B cell (primary cell): ENCODE measurements around the gene ABCB6. TPM values are rescaled to one million over a fixed set of nuclear protein-coding genes. Genes with fewer than 3 reads are reported as not detected.

ENCODE experiments used
- ATAC-seq: fragments of 200-7000 bp; cut with Tn5 transposase; one replicate; pipeline ENCODE4 v1.10.0; 2021; ENCODE audit warnings: low read depth, mild to moderate bottlenecking, moderate number of reproducible peaks, moderate library complexity
- CTCF ChIA-PET: fragments of 350-600 bp; sonication (Branson Sonifier 250); formaldehyde crosslinking; loops from one replicate; lab custom pipeline; 2021; ENCODE audit warnings: antibody characterized with exemption, inconsistent platforms; lab: Charles Lee
- POLR2A ChIA-PET: fragments of 350-600 bp; sonication (Branson Sonifier 250); formaldehyde crosslinking; loops from one replicate; lab custom pipeline; 2021; ENCODE audit warnings: antibody characterized with exemption; lab: Charles Lee
- DNase-seq: peaks from one replicate; pipeline ENCODE4 v3.0.0; 2013
- H2AFZ ChIP-seq: 2 replicates; pipeline ENCODE4 v1.6.1; 2012; ENCODE audit warnings: mild to moderate bottlenecking, low read depth, low read length; ENCODE audit not compliant: insufficient read depth, poor library complexity, severe bottlenecking
- H3K27ac ChIP-seq, 2 donors: 1 replicate in 1 of 2; 2 replicates in 1 of 2; pipeline ENCODE4 v1.5.1; 2012 to 2013; ENCODE audit warnings: low read length in 2 of 2, mild to moderate bottlenecking in 2 of 2, moderate library complexity in 1 of 2
- H3K27me3 ChIP-seq, 4 experiments: fragments of 200-600 bp in 1 of 4; sonication (generic) in 1 of 4; replicated peaks in 1 of 4; 1 replicate in 2 of 4; 2 replicates in 2 of 4; pipeline versions ENCODE4 v1.6.1 to v1.7.0; 2013 to 2016; ENCODE audit warnings: low read length in 3 of 4, mild to moderate bottlenecking in 2 of 4, mixed read lengths in 1 of 4, moderate library complexity in 1 of 4; ENCODE audit not compliant: insufficient read depth in 4 of 4, control insufficient read depth in 3 of 4; ENCODE audit errors: control extremely low read depth in 1 of 4
- H3K36me3 ChIP-seq, 2 experiments: replicated peaks in 1 of 2; 1 replicate in 1 of 2; 2 replicates in 1 of 2; pipeline versions ENCODE4 v1.6.1 to v1.7.1; 2013; ENCODE audit warnings: low read length in 1 of 2; ENCODE audit not compliant: insufficient read depth in 2 of 2, control insufficient read depth in 1 of 2; ENCODE audit errors: control extremely low read depth in 1 of 2, extremely low read depth in 1 of 2
- H3K4me1 ChIP-seq, 2 donors: fragments of 200-600 bp in 1 of 2; sonication (generic) in 1 of 2; 1 replicate in 1 of 2; 2 replicates in 1 of 2; pipeline versions ENCODE4 v1.5.1 to v1.6.1; 2013 to 2017; ENCODE audit warnings: low read length in 2 of 2; ENCODE audit not compliant: control insufficient read depth in 2 of 2, insufficient read depth in 2 of 2
- H3K4me2 ChIP-seq: replicated peaks from 2 replicates; pipeline ENCODE3; 2012; ENCODE audit warnings: mild to moderate bottlenecking, low read depth, low read length; ENCODE audit not compliant: poor library complexity, severe bottlenecking
- H3K4me3 ChIP-seq, 5 experiments: fragments of 200-600 bp in 1 of 5; sonication (generic) in 1 of 5; 1 replicate in 3 of 5; 2 replicates in 2 of 5; pipeline versions ENCODE4 v1.5.1 to v1.7.0; 2011 to 2016; ENCODE audit warnings: low read length in 4 of 5, mild to moderate bottlenecking in 4 of 5, low read depth in 2 of 5, control low read depth in 1 of 5, moderate library complexity in 1 of 5; ENCODE audit not compliant: insufficient read depth in 1 of 5; ENCODE audit errors: control extremely low read depth in 1 of 5, extremely low read depth in 1 of 5
- H3K79me2 ChIP-seq: fragments of 200-600 bp; sonication (generic); one replicate; pipeline ENCODE4 v1.6.0; 2016; ENCODE audit warnings: low read length; ENCODE audit not compliant: control insufficient read depth, insufficient read depth
- H3K9ac ChIP-seq: fragments of 200-600 bp; sonication (generic); 2 replicates; pipeline ENCODE4 v1.6.1; 2017; ENCODE audit warnings: mild to moderate bottlenecking, low read length, moderate library complexity
- H3K9me3 ChIP-seq, 3 donors: one replicate each; pipeline versions ENCODE4 v1.6.1 to v1.7.1; 2013; ENCODE audit warnings: low read length in 2 of 3; ENCODE audit not compliant: control insufficient read depth in 2 of 3, insufficient read depth in 1 of 3; ENCODE audit errors: control extremely low read depth in 1 of 3
- H4K20me1 ChIP-seq: 2 replicates; pipeline ENCODE4 v1.6.0; 2012; ENCODE audit warnings: mild to moderate bottlenecking, low read length; ENCODE audit not compliant: insufficient read depth, control insufficient read depth, poor library complexity, severe bottlenecking
- H3K27ac Mint-ChIP-seq: one replicate; pipeline ENCODE4 v1.8.0; 2021; ENCODE audit warnings: mixed read lengths
- H3K27me3 Mint-ChIP-seq: one replicate; pipeline ENCODE4 v1.8.0; 2021; ENCODE audit warnings: mixed read lengths
- H3K4me1 Mint-ChIP-seq: one replicate; pipeline ENCODE4 v1.8.0; 2021; ENCODE audit warnings: mixed read lengths
- H3K4me3 Mint-ChIP-seq: one replicate; pipeline ENCODE4 v1.8.0; 2021; ENCODE audit warnings: mixed read lengths
- H3K9me3 Mint-ChIP-seq: one replicate; pipeline ENCODE4 v1.8.0; 2022; ENCODE audit warnings: mixed read lengths; ENCODE audit not compliant: insufficient read depth
- EZH2 ChIP-seq: IDR thresholded peaks from 2 replicates; pipeline ENCODE4 v1.6.1; 2012; ENCODE audit warnings: borderline replicate concordance, low read depth, mild to moderate bottlenecking, moderate library complexity, low read length; ENCODE audit not compliant: insufficient read depth, poor library complexity, severe bottlenecking
- WGBS: methylation state at CpG from one replicate; pipeline ENCODE4 v1.1.5; 2013; ENCODE audit warnings: missing lambda C conversion rate; ENCODE audit not compliant: insufficient coverage; 5-methylcytosine and 5-hydroxymethylcytosine counted together
- intact Hi-C: fragments of 100-400 bp; cut with micrococcal nuclease; formaldehyde crosslinking; loops from one replicate; pipeline ENCODE4 v1.10.0; 2022
- polyA plus RNA-seq: library from polyadenylated mRNA; depleted of rRNA; stranded (reverse); fragments of >200 nt; gene quantifications from 2 replicates; pipeline ENCODE4 v1.2.3, GENCODE V29; 2012
- total RNA-seq, 2 donors: library from RNA; stranded (reverse); fragments of 120-200 nt in 1 of 2; gene quantifications; 1 replicate in 1 of 2; 2 replicates in 1 of 2; pipeline versions ENCODE4 v1.2.3 to v1.2.4, GENCODE V29; 2013 to 2022
- TF ChIP-seq, protein P1 (sequence below): fragments of 200-600 bp; IDR thresholded peaks from one replicate; pipeline ENCODE4 v1.8.0; 2022; ENCODE audit warnings: antibody characterized with exemption, mild to moderate bottlenecking

The ABCB6 gene
- total and polyA plus RNA-seq, 2 donors (not counting 1 experiment from before 2014, with no cell fraction given), result 10.5 to 15.3 TPM

- Mint-ChIP-seq H3K4me1 (peaks cover 57% of the 10 kb centered on the region), H3K9me3 (no peaks in the 10 kb centered on the region), H3K27me3 (no peaks in the 10 kb centered on the region), H3K4me3 (peak overlapping the region; percentile 92), H3K27ac (peak overlapping the region; percentile 96)
- H3K9ac ChIP-seq, result peak overlapping the region; percentile 96
- H3K4me2 ChIP-seq, result peak overlapping the region; percentile 93
- H4K20me1 ChIP-seq, result no peaks in the 10 kb centered on the region
- CTCF ChIA-PET, result interaction anchor here (0.6 to 3.0 kb wide), 16 partner anchors 9 to 91 kb away, joined by 3 to 25 read pairs (median 4); partner anchors contain the start of genes ANKZF1, ATG9A, DNAJB2 and TUBA4A
- H3K27ac ChIP-seq, result peak overlapping the region; percentile 87 to 92
- peaks cover 47% of the 10 kb centered on the region for H3K79me2 ChIP-seq
- H3K36me3 ChIP-seq, result peaks cover 0 to 16% of the 10 kb centered on the region in 2 experiments
- H3K9me3 ChIP-seq, result no peaks in the 10 kb centered on the region
- no peak for TF ChIP-seq EZH2
- TF ChIP-seq, protein P1, sequence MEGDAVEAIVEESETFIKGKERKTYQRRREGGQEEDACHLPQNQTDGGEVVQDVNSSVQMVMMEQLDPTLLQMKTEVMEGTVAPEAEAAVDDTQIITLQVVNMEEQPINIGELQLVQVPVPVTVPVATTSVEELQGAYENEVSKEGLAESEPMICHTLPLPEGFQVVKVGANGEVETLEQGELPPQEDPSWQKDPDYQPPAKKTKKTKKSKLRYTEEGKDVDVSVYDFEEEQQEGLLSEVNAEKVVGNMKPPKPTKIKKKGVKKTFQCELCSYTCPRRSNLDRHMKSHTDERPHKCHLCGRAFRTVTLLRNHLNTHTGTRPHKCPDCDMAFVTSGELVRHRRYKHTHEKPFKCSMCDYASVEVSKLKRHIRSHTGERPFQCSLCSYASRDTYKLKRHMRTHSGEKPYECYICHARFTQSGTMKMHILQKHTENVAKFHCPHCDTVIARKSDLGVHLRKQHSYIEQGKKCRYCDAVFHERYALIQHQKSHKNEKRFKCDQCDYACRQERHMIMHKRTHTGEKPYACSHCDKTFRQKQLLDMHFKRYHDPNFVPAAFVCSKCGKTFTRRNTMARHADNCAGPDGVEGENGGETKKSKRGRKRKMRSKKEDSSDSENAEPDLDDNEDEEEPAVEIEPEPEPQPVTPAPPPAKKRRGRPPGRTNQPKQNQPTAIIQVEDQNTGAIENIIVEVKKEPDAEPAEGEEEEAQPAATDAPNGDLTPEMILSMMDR, result no peak
- H3K4me1 ChIP-seq, result peaks cover 47 to 52% of the 10 kb centered on the region in 2 donors
- ATAC-seq (no peak), DNase-seq (no peak)
- H2AFZ ChIP-seq, result peak overlapping the region; percentile 96
- no peaks in the 10 kb centered on the region for H3K27me3 ChIP-seq
- POLR2A ChIA-PET, result interaction anchor here (0.7 to 2.7 kb wide), 9 partner anchors 9 to 143 kb away, joined by 3 to 49 read pairs (median 9); partner anchors contain the start of genes ABCB6, ANKZF1, ATG9A and CNPPD1
- H3K4me3 ChIP-seq, result peak overlapping the region; percentile 50 to 98 (median 94)
- no CpG with 5 or more reads among the region's 6 CpGs for WGBS
- intact Hi-C loops, result loop anchor here (1.0 to 2.0 kb wide), 6 partner anchors 9 to 84 kb away; partner anchors contain the start of genes ANKZF1, ATG9A, CNPPD1 and DNAJB2
Measured at GRCh38 chr2:219244789-219245147, 26.0 kb upstream of the ABCB6 start.

DNA sequence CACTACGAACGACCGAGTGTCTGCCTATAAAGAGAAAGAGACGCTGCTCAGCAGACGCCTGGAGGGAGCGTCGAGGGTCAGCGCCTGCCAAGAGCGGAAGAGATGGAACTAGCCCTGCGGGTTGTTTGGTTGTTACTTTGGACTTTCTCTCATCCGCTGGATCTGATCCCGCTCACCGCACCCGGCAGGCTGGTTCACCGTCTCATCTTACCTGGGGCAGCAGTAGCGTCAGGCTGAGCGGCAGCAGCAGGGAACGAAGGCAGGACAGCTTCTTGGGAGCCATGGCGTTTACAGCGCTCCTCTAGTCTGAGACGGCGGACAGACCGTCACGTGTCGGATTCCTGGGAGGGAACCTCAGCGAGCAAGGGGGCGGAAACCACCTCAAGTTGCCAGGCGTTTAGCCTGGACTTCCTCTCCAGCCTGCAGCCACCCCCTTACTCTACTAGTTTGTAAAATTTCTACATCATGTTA lies 24.6 kb upstream of the ABCB6 start:
- H3K4me3 ChIP-seq, result peak overlapping the region in 1 of 5 experiments; percentile 30
- DNase-seq, result no peak
- intact Hi-C loops, result no loop called here
- Mint-ChIP-seq H3K4me3 (peak overlapping the region; percentile 74), H3K9me3 (no peaks in the 10 kb centered on the region), H3K27ac (peak overlapping the region; percentile 71), H3K4me1 (peaks cover 42% of the 10 kb centered on the region), H3K27me3 (no peaks in the 10 kb centered on the region)
- no peaks in the 10 kb centered on the region for H4K20me1 ChIP-seq
- ChIA-PET POLR2A (no interaction called here), CTCF (no interaction called here)
- H3K36me3 ChIP-seq, result peaks cover 0 to 10% of the 10 kb centered on the region in 2 experiments
- TF ChIP-seq, protein P1, result no peak
- TF ChIP-seq EZH2, result no peak
- H2AFZ ChIP-seq, result peak overlapping the region; percentile 46
- no peak overlapping the region for H3K9ac ChIP-seq
- H3K9me3 ChIP-seq, result no peaks in the 10 kb centered on the region
- H3K79me2 ChIP-seq, result peaks cover 39% of the 10 kb centered on the region
- WGBS, result 66% methylated on average over 23 of the region's 28 CpGs
- peaks cover 32 to 38% of the 10 kb centered on the region in 2 donors for H3K4me1 ChIP-seq
- H3K27ac ChIP-seq, result no peak overlapping the region
- no peak for ATAC-seq
- H3K27me3 ChIP-seq, result no peaks in the 10 kb centered on the region
- peak overlapping the region; percentile 32 for H3K4me2 ChIP-seq
